HCT116 (cell line): ENCODE measurements around the gene SPATA2L.

Experiments used
- EZH2 ChIP-seq: fragments of 200-600 bp; sonication (generic); IDR thresholded peaks from 2 replicates; pipeline ENCODE4 v1.6.1; 2017; ENCODE audit warnings: antibody characterized with exemption, mixed run types
- EZH2phosphoT487 ChIP-seq: fragments of 200-600 bp; IDR thresholded peaks from 2 replicates; pipeline ENCODE4 v1.6.1; 2018; ENCODE audit warnings: antibody characterized with exemption, borderline replicate concordance
- POLR2A ChIP-seq: IDR thresholded peaks from 2 replicates; pipeline ENCODE4 v1.7.0; 2011; ENCODE audit warnings: borderline replicate concordance; ENCODE audit not compliant: insufficient read depth, insufficient read length; ENCODE audit errors: extremely low read depth
- POLR2AphosphoS5 ChIP-seq: IDR thresholded peaks from 2 replicates; pipeline ENCODE4 v1.6.1; 2011; ENCODE audit warnings: mild to moderate bottlenecking, low read depth, low read length, moderate library complexity
- RAD21 ChIP-seq: IDR thresholded peaks from 2 replicates; pipeline ENCODE4 v1.6.1; 2012; ENCODE audit warnings: low read depth, mild to moderate bottlenecking
- SIN3A ChIP-seq: IDR thresholded peaks from 2 replicates; pipeline ENCODE4 v1.6.1; 2012; ENCODE audit warnings: low read depth
- SP1 ChIP-seq: IDR thresholded peaks from 2 replicates; pipeline ENCODE4 v1.6.1; 2012; ENCODE audit warnings: low read depth
- SRF ChIP-seq: IDR thresholded peaks from 2 replicates; pipeline ENCODE4 v1.6.1; 2012; ENCODE audit warnings: low read depth
- TCF7L2 ChIP-seq: IDR thresholded peaks from 2 replicates; pipeline ENCODE4 v1.7.0; 2011; ENCODE audit warnings: borderline replicate concordance, inconsistent platforms; ENCODE audit not compliant: insufficient read depth, insufficient read length; ENCODE audit errors: extremely low read depth
- TF ChIP-seq, protein P1 (sequence below), 3 experiments: fragments of 200-600 bp in 1 of 3; sonication (generic) in 1 of 3; IDR thresholded peaks in 2 of 3; conservative IDR thresholded peaks in 1 of 3; 2 replicates each; pipeline ENCODE4 v1.5.1; 2012 to 2017; ENCODE audit warnings: low read depth in 2 of 3, low read length in 2 of 3, antibody characterized with exemption in 1 of 3, borderline replicate concordance in 1 of 3, control low read depth in 1 of 3, mild to moderate bottlenecking in 1 of 3, mixed read lengths in 1 of 3, mixed run types in 1 of 3, moderate library complexity in 1 of 3; ENCODE audit not compliant: insufficient read depth in 1 of 3
- TF ChIP-seq, protein P2 (sequence below): IDR thresholded peaks from 2 replicates; pipeline ENCODE4 v1.6.1; 2011; ENCODE audit warnings: mild to moderate bottlenecking, low read length, moderate library complexity; ENCODE audit not compliant: insufficient replicate concordance; ENCODE audit errors: extremely low read depth
- TF ChIP-seq, protein P3 (sequence below): IDR thresholded peaks from 2 replicates; pipeline ENCODE4 v1.6.1; 2012
- TF ChIP-seq, protein P4 (sequence below): IDR thresholded peaks from 2 replicates; pipeline ENCODE4 v1.6.1; 2012

DNA sequence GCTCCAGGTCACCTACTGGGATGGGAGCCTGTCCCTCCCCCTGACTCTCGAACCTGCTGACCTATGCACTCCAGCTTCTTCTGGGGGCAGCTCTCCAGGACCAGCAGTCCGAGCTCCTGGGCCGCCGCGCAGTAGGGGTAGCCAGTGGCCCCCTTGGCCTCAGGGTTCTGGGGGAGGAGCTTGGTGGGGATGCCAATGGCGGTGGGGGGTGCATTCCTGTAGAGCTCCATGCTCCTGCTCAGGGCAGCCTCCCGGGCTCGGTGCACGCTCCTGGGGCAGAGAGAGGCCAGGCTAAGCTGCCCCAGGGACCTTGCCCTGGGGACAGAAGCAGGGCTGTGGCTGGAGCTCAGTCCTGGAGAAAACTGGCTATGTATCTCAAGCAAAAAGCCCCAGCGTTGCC, 7.7 kb upstream of the SPATA2L start:
- TF ChIP-seq RAD21: no peak
- TF ChIP-seq, protein P1, sequence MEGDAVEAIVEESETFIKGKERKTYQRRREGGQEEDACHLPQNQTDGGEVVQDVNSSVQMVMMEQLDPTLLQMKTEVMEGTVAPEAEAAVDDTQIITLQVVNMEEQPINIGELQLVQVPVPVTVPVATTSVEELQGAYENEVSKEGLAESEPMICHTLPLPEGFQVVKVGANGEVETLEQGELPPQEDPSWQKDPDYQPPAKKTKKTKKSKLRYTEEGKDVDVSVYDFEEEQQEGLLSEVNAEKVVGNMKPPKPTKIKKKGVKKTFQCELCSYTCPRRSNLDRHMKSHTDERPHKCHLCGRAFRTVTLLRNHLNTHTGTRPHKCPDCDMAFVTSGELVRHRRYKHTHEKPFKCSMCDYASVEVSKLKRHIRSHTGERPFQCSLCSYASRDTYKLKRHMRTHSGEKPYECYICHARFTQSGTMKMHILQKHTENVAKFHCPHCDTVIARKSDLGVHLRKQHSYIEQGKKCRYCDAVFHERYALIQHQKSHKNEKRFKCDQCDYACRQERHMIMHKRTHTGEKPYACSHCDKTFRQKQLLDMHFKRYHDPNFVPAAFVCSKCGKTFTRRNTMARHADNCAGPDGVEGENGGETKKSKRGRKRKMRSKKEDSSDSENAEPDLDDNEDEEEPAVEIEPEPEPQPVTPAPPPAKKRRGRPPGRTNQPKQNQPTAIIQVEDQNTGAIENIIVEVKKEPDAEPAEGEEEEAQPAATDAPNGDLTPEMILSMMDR (IDR thresholded peaks at IDR 0.05 in 2 of 3, conservative IDR thresholded peaks at IDR 0.05 in 1 of 3; ENCODE audit: borderline replicate concordance in 1 of 3, insufficient read depth in 1 of 3, low read depth in 2 of 3, low read length in 2 of 3): no peak
- TF ChIP-seq SIN3A: no peak
- TF ChIP-seq SP1: no peak
- TF ChIP-seq POLR2AphosphoS5: no peak
- TF ChIP-seq POLR2A: no peak
- TF ChIP-seq, protein P2, sequence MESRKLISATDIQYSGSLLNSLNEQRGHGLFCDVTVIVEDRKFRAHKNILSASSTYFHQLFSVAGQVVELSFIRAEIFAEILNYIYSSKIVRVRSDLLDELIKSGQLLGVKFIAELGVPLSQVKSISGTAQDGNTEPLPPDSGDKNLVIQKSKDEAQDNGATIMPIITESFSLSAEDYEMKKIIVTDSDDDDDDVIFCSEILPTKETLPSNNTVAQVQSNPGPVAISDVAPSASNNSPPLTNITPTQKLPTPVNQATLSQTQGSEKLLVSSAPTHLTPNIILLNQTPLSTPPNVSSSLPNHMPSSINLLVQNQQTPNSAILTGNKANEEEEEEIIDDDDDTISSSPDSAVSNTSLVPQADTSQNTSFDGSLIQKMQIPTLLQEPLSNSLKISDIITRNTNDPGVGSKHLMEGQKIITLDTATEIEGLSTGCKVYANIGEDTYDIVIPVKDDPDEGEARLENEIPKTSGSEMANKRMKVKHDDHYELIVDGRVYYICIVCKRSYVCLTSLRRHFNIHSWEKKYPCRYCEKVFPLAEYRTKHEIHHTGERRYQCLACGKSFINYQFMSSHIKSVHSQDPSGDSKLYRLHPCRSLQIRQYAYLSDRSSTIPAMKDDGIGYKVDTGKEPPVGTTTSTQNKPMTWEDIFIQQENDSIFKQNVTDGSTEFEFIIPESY: no peak
- TF ChIP-seq SRF: no peak
- no peak for TF ChIP-seq TCF7L2
- TF ChIP-seq, protein P3, sequence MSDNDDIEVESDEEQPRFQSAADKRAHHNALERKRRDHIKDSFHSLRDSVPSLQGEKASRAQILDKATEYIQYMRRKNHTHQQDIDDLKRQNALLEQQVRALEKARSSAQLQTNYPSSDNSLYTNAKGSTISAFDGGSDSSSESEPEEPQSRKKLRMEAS: no peak
- TF ChIP-seq EZH2: no peak
- TF ChIP-seq, protein P4, sequence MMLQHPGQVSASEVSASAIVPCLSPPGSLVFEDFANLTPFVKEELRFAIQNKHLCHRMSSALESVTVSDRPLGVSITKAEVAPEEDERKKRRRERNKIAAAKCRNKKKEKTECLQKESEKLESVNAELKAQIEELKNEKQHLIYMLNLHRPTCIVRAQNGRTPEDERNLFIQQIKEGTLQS: no peak
- TF ChIP-seq EZH2phosphoT487: no peak
